HG03432 (cell line): ENCODE data around the gene PPIC.
A peak's percentile ranks its signal among the peaks of the same experiment; 100 is the strongest.
"Not testable (repeated sequence)": the region's sequence is repeated elsewhere in the genome, so short reads cannot be mapped to it uniquely, and the experiment has no call there.

Experiments
- ATAC-seq: cut with Tn5 transposase; IDR thresholded peaks from one replicate; pipeline ENCODE4 v1.9.1; 2021; ENCODE audit warnings: mild to moderate bottlenecking, moderate library complexity; ENCODE audit not compliant: unreplicated experiment

PPIC gene

DNA sequence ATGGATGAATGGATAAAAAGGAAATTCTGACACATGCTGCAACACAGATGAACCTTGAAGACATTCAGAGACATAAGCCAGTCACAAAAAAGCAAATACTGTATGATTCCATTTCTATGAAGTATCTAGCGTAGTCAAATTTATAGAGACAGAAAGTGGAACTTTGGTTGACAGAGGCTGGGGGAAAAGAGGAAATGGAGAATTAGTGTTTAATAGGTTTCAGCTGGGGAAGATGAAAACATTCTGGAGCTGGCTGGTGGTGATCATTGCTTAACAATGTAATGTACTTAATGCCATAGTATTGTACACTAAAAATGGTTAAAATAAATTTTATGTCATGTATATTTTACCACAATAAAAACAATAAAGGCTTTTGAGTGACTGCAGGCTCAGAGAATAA, 24.2 kb downstream of the PPIC start:
- ATAC-seq = no peak

DNA sequence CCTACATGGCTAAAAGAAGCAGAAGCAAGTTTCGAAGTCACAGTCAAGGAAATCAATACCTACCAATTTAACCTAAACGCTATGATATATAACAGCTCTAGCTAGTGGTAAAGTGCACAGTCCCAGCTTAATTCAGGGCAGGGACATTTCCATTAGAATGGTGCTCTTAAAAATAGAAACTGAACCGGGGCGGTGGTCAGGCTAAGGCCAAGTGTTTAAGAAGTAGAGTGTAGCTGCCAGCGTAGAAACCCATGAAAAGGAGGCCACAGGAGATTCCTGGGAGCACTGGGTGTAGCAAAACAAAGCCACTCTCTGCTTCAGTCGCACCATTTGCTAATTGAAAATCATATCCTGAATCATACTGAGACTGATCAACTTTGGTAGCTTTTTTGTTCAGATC, 28.8 kb downstream of the PPIC start:
- ATAC-seq = no peak

DNA sequence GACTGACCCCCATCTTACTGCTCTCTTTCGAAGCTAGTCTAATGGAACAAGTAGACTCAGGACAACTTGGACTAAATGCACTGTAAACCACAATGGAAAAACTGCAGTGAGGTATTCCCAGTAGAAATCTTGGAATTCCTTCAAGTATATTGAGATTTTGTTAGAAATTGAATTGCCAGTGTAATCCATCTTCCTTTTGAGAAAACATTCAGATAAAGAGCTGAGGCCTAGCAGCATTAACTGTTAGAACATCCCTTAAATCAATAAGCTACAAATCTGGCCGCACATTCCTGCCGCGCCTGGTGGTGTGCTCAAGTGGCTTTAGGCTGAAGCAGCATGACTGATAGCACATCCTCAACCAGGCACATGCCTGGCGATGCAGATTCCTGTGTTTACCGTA, 29.3 kb downstream of the PPIC start:
- ATAC-seq = no peak

DNA sequence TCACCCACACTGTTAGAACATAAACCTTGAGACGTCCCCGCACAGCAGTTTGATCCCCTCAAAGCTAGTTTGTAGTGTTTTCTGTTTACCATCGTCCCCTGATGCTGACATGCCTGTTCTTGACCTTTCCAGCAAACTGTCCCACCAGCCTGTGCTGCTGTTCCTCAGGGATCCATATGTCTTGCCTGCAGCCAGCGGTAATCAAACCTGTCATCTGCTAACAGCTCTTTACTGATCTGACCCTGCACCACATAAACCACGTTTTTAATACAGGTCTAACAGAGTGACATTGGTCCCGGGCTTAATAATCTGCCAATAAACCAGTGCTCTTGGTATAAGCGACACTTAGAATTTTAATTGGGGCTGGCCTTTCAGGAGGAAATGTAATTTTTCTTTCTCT, 34.7 kb downstream of the PPIC start:
- no peak for ATAC-seq

GRCh38 chr5:123000731-123001130, 35.8 kb downstream of the PPIC start:
- no peak for ATAC-seq

DNA sequence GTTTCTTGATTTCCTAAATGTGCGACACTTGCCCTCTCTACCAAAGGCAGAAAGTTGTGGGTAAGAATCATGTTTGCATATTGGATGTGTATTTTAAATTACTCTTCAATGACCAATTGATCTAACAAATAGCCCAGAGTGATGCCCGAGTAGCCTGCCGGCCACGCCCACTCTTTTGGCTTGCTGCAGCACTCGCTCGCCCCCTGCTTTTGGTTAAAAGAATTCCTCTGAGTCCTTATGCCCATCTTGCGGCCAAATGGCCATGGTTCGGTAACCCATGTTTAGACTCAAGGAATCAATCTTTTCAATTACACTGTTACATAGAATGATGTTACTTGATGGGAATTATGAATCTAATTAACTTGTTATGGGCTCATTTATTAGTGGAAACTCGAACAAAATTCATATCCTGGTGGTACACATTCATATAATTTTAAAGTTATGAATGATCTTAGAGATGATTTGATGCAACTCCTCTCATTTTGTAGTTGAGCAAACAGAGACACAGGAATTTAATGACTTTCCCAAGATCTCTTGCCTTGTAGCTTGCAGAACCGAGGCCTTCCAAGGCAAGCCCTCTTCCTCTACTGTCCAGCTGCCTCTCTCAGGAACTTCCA, 36.5 kb downstream of the PPIC start:
- peak; percentile 89 for ATAC-seq

GRCh38 chr5:122997294-122997693, 39.2 kb downstream of the PPIC start:
- ATAC-seq = no peak

DNA sequence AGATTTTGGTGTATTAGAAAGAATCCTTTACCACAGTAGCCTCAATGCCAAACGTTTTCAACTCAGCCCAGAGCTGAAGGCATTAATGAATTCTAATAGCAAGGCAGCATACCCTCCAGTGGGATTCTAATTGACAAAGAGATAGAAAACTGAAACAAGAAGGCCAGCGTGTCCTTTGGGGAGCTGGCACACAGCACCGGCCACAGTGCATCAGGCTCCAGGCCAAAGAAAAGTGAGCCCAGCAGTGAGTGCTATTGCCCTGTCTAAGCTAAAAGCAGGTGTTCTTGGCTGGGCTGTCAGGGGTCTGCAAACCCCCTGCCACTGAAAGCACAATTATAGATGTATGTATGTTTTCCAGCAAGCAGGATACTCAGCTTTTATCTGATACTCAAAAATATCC, 40.4 kb downstream of the PPIC start:
- no peak for ATAC-seq

DNA sequence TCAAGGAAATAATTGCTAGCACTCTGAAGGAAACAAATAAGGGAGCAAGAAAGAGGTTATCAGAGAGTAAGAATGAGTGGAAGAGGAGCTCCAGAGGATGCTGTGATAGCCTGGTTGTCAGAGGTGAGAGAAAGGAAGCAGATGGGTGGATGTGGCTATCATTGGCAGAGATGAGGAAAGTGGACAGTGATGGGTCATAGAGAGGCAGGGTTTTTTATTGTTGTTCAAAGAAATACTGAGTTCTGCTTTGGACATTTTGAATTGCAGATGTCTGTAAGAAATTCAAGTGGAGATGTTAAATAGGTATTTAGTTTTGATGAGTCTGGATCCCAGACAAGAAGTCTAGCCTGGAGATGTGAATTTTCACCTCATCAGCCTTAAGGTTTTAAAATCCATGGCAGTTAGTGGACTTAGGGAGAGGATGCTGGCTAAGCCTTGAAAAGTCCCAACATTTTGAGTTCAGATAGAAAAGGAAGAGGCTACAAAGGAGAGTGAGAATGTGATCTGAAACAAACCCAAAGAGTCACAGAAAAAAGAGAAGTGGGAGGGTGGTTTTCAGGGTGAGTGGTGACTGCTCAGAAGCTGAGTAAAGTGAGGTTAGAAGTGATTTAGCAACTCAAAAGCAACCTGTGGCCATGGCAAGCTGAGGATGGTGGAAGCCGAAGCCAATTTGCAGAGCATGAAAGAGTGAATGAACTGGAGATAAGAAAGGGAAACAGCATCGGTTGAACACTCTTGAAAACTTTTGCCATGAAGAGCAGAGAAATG, 50.4 kb downstream of the PPIC start:
- peak; percentile 93 for ATAC-seq

- ATAC-seq = no peak
Observed at GRCh38 chr5:122985006-122985700, 51.4 kb downstream of the PPIC start.

- peak; percentile 40 for ATAC-seq
Observed at GRCh38 chr5:122984425-122984824, 52.1 kb downstream of the PPIC start.

- no peak for ATAC-seq
Observed at GRCh38 chr5:122982376-122982775, 54.1 kb downstream of the PPIC start.

- ATAC-seq = no peak
Observed at GRCh38 chr5:122981846-122982245, 54.7 kb downstream of the PPIC start.

DNA sequence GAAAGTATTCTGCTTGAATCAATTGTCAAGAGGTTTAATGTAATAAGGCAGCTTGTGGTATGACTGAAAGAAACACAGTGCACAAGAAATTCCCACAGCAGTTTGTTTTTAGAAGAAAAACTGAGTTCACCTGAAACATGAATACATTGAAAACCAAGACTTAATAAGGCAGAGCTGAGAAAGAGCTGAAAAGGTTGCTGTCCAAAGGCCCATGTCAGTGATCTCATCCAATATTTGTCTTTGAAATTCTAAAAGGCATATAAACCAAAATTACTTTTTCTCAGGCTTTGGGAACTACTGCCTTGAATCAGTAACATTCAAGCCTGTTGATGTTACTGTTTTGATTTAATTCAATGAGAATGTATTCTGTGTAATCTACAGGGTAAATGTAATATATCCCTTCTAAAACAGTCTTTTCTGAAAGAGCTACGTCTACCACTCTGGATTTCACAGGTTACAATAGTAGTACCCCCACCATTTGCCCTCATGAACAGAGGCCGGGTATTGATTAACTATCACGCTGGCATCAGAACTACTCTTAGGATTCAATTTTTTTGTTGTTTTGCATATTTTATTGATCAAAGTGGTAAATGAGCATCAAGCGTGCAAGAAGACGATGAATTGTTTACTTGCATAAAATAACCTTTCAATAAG, 57.8 kb downstream of the PPIC start:
- no peak for ATAC-seq

GRCh38 chr5:122978068-122978467, 58.5 kb downstream of the PPIC start:
- ATAC-seq = no peak

GRCh38 chr5:122977319-122977718, 59.2 kb downstream of the PPIC start:
- no peak for ATAC-seq

DNA sequence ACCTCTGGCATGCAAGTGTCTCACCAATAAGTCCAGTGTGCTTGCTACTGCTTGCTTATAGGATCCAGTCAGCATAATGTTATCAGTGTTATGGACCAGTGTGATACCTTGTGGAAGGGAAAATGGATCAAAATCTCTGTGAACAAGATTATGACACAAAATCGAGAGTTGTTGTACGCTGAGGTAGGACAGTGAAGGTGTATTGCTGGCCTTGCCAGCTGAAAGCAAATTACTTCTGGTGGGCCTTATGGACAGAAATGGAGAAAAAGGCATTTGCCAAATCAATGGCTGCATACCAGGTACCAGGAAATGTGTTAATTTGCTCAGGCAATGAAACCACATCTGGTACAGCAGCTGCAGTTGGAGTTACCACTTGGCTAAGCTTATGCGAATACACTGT, 62.3 kb downstream of the PPIC start:
- not testable (repeated sequence) for ATAC-seq

DNA sequence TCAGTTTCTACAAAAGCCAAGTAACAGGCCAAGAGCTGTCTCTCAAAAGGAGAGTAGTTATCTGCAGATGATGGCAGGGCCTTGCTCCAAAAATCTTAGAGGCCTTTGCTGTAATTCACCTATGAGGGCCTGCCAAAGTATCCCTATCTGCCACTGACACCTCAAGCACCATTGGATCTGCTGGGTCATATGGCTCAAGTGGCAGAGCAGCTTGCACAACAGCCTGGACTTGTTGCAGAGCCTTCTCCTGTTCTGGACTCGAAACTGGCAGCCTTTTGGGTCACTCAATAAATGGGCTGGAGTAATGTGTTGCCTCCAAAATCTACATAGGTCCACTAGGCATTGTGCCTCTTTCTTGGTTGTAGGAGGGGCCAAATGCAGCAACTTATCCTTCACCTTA, 62.8 kb downstream of the PPIC start:
- not testable (repeated sequence) for ATAC-seq
